Measurements from ENCODE around the gene SMAD6. TPM values are rescaled to one million over a fixed set of nuclear protein-coding genes. Genes with fewer than 3 reads are reported as not detected.

The SMAD6 gene
- total RNA-seq, 1 donor from 2014 or later: 8.9 TPM

DNA sequence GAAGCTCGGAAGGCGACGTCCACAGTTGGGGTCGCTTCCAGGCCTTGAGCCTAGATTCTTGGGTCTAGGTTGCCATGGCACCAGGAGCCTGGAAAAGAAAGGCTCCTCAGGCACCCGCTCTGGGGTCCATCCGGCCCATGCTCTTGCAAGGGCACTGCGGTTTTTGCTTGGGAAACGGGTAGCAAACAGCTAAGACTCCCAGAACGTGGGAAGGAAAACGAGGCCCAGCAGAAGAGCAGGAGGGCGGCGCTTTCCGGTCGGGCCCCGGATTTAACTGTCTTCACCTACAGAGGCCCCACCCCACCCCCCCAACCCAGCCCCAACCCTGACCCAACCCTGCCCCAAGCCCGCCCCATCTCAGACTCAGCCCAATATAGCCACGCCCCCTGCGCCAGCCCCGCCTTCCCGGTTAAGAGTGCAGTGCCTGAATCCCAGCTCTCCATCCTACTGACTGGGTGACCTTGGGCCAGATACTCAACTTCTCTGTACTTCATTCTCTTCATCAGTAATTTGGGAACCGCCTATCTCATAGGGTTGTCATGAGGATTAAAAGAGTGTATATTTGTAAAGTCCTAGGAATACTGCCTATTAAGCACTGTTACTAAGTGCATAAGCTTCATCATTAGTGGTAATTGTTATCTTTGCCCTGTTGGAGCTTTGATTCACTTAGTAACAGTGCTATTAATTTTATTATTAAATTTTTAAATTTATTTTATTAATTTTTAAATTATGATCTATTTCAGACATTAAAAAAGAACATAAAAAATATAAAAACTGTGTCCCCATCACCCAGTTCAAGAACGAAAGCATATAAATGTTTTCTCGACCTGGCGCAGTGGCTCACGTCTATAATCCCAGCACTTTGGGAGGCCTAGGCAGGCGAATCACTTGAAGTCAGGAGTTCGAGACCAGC lies 28.4 kb upstream of the SMAD6 start:
- Histone ChIP-seq H3K27ac (ENCODE audit: low read depth, low read length) (no peak overlapping the region), H3K27me3 (ENCODE audit: control insufficient read depth in 3 of 3, insufficient read depth in 3 of 3, low read length in 3 of 3) (peaks cover 0 to 7% (median 0%) of the 10 kb centered on the region in 3 donors)

DNA sequence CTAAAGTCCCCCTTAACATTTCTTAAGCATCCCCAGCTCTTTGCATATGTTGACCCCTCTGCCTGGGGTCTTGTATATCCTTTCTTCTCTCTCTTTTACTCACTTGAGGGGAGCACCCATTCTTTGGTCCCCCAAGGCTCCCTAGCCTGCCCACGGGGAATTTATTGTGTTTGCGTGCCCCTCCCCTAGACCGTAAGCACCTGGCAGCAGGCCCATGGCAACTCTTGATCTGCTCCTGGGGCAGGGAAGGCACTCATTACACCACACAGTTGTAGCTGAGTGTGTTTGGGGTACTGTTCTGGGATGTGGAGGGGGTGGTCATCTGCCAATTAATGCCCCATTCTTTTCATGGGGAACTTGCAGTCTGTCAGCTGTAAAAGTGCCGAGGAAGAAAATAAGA lies 27.3 kb upstream of the SMAD6 start:
- Histone ChIP-seq H3K36me3 (ENCODE audit: control insufficient read depth in 3 of 3, insufficient read depth in 3 of 3, low read length in 3 of 3) (no peaks in the 10 kb centered on the region), H3K9me3 (ENCODE audit: control insufficient read depth in 3 of 3, low read length in 3 of 3) (no peaks in the 10 kb centered on the region), H3K4me1 (ENCODE audit: control insufficient read depth in 3 of 3, insufficient read depth in 3 of 3, low read length in 3 of 3) (no peaks in the 10 kb centered on the region), H3K27ac (ENCODE audit: low read depth, low read length) (no peak overlapping the region), H3K4me3 (ENCODE audit: low read length in 3 of 3) (no peak overlapping the region), H3K27me3 (ENCODE audit: control insufficient read depth in 3 of 3, insufficient read depth in 3 of 3, low read length in 3 of 3) (peaks cover 0 to 7% (median 0%) of the 10 kb centered on the region in 3 donors), H3K9ac (ENCODE audit: low read depth in 1 of 3, low read length in 3 of 3) (no peak overlapping the region)

More for the DNA sequence above, 28.4 kb upstream of the SMAD6 start:
- Histone ChIP-seq H3K9me3 (ENCODE audit: control insufficient read depth in 3 of 3, low read length in 3 of 3) (no peaks in the 10 kb centered on the region), H3K4me3 (ENCODE audit: low read length in 3 of 3) (no peak overlapping the region), H3K36me3 (ENCODE audit: control insufficient read depth in 3 of 3, insufficient read depth in 3 of 3, low read length in 3 of 3) (no peaks in the 10 kb centered on the region), H3K4me1 (ENCODE audit: control insufficient read depth in 3 of 3, insufficient read depth in 3 of 3, low read length in 3 of 3) (no peaks in the 10 kb centered on the region), H3K9ac (ENCODE audit: low read depth in 1 of 3, low read length in 3 of 3) (no peak overlapping the region)

DNA sequence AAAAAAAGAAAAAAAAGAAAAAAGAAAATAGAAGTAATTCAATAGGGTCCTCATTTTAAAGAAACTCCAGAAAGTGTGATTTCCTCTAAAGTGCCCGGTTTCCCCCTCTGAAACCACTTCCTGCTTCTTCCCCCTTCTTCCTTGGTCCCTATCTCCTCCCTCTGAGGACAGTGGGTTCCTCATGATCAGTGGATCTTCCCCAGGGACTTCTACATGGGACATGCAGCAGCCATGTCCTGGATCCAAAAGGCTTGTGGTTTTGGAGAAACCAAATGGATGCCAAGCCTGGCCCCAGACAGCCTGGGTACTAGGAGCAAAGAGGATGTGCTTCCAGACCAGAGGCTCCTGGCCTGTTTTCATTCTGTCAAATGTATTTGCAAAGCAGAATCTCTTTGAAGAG lies 26.6 kb upstream of the SMAD6 start:
- H3K4me1 ChIP-seq (ENCODE audit: control insufficient read depth in 3 of 3, insufficient read depth in 3 of 3, low read length in 3 of 3): no peaks in the 10 kb centered on the region

DNA sequence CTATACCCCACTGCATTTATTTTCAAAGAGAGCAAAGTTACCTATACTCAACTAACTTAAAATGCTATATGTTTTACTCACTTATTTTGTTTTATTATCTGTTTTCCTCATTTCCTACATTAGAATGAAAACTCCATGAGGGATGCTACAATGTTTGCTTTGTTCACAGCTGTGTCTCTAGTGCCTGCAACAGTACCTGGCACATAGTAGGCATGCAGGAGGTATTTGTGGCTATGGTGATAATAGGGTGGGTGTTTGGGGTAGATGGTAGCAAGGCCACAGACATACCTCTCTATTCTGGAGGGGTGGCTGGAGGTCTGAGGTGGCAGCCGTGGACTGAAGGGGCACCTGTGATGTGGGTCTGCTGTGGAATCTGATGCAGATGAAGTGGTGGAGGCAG lies 24.7 kb upstream of the SMAD6 start:
- H3K4me1 ChIP-seq (ENCODE audit: control insufficient read depth in 3 of 3, insufficient read depth in 3 of 3, low read length in 3 of 3): no peaks in the 10 kb centered on the region
- H3K27me3 ChIP-seq (ENCODE audit: control insufficient read depth in 3 of 3, insufficient read depth in 3 of 3, low read length in 3 of 3): no peaks in the 10 kb centered on the region
- H3K9ac ChIP-seq (ENCODE audit: low read depth in 1 of 3, low read length in 3 of 3): no peak overlapping the region
- no peaks in the 10 kb centered on the region for H3K36me3 ChIP-seq (ENCODE audit: control insufficient read depth in 3 of 3, insufficient read depth in 3 of 3, low read length in 3 of 3)
- peaks cover 4 to 6% (median 4%) of the 10 kb centered on the region in 3 donors for H3K9me3 ChIP-seq (ENCODE audit: control insufficient read depth in 3 of 3, low read length in 3 of 3)
- no peak overlapping the region for H3K4me3 ChIP-seq (ENCODE audit: low read length in 3 of 3)
- H3K27ac ChIP-seq (ENCODE audit: low read depth, low read length): no peak overlapping the region

More for the DNA sequence above, 26.6 kb upstream of the SMAD6 start:
- Histone ChIP-seq H3K36me3 (ENCODE audit: control insufficient read depth in 3 of 3, insufficient read depth in 3 of 3, low read length in 3 of 3) (no peaks in the 10 kb centered on the region), H3K27me3 (ENCODE audit: control insufficient read depth in 3 of 3, insufficient read depth in 3 of 3, low read length in 3 of 3) (peaks cover 0 to 7% (median 0%) of the 10 kb centered on the region in 3 donors), H3K4me3 (ENCODE audit: low read length in 3 of 3) (no peak overlapping the region), H3K27ac (ENCODE audit: low read depth, low read length) (no peak overlapping the region), H3K9ac (ENCODE audit: low read depth in 1 of 3, low read length in 3 of 3) (no peak overlapping the region), H3K9me3 (ENCODE audit: control insufficient read depth in 3 of 3, low read length in 3 of 3) (no peaks in the 10 kb centered on the region)

DNA sequence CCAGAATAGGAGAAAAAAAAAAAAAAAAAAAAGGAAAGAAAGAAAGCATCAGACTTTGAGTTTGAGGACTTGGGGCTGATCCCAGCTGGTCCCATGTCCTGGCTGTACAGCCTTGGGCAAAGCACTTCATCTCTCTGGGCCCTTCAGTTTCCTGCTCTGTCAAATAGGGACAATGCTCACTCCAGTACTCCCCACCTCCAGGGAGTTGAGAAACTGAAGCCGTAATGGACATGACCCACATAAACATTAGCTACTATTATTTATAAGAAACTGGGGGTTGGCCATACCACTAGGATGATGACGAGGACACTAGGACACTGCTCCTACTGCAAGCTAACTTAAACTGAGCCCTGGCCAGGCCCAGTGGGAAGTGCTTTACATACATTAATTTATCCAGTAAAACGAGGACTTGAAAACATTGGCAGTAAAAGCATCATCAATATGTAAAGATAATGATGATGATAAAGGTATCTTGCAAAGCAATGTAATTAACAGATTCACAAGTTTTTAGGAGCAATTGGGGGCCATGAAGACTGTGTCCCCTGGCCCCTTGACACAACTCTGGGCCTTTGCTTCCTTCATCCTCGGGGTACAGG lies 22.9 kb upstream of the SMAD6 start:
- no peaks in the 10 kb centered on the region for H3K27me3 ChIP-seq (ENCODE audit: control insufficient read depth in 3 of 3, insufficient read depth in 3 of 3, low read length in 3 of 3)
- no peaks in the 10 kb centered on the region for H3K4me1 ChIP-seq (ENCODE audit: control insufficient read depth in 3 of 3, insufficient read depth in 3 of 3, low read length in 3 of 3)
- peaks cover 4 to 9% (median 6%) of the 10 kb centered on the region in 3 donors for H3K9me3 ChIP-seq (ENCODE audit: control insufficient read depth in 3 of 3, low read length in 3 of 3)
- no peak overlapping the region for H3K27ac ChIP-seq (ENCODE audit: low read depth, low read length)
- no peaks in the 10 kb centered on the region for H3K36me3 ChIP-seq (ENCODE audit: control insufficient read depth in 3 of 3, insufficient read depth in 3 of 3, low read length in 3 of 3)
- H3K4me3 ChIP-seq (ENCODE audit: low read length in 3 of 3): no peak overlapping the region
- H3K9ac ChIP-seq (ENCODE audit: low read depth in 1 of 3, low read length in 3 of 3): no peak overlapping the region

DNA sequence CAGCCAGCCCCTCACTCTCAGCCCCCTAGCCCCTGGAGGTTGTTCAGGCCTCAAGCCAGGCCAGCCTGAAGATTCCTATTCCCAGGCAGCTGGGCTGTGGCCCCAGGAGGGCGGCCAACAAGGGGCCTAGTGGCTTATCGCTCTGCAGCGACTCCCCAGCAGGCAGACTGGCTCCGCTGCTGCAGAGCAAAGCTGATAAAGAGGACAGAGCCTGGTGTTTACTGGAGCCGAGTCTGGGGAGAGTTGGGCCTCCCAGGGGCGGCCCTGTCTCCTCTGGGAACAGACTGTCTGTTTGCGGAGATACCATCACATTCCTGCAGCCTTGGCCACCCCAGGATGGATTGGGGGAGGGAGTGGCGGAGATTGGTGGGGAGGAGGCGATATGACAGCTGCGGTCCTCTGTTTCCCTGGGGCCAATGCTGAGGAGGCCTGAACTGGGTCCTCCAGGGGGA lies 22.4 kb upstream of the SMAD6 start:
- H3K36me3 ChIP-seq (ENCODE audit: control insufficient read depth in 3 of 3, insufficient read depth in 3 of 3, low read length in 3 of 3): no peaks in the 10 kb centered on the region

DNA sequence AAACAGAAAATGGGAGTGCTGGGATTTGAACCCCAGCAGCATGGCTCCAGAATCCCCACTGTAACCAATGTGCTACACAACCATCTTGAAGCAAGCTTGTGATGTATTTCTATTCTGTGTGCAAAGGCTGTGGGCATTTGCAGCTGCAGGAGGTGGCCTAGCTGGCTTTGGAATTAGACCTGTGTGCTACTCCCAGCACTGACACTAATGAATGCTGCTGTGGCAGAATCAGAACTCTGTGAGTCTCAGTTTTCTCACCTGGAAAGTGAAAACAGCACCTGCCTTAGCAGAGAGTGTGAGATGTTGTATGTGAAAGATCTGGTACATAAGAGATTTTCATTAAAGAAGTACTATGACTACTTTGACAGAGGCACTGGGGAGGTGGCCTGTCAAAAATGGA lies 21.5 kb upstream of the SMAD6 start:
- Histone ChIP-seq H3K36me3 (ENCODE audit: control insufficient read depth in 3 of 3, insufficient read depth in 3 of 3, low read length in 3 of 3) (no peaks in the 10 kb centered on the region), H3K27ac (ENCODE audit: low read depth, low read length) (no peak overlapping the region), H3K4me1 (ENCODE audit: control insufficient read depth in 3 of 3, insufficient read depth in 3 of 3, low read length in 3 of 3) (no peaks in the 10 kb centered on the region), H3K9me3 (ENCODE audit: control insufficient read depth in 3 of 3, low read length in 3 of 3) (peaks cover 4 to 9% (median 6%) of the 10 kb centered on the region in 3 donors), H3K9ac (ENCODE audit: low read depth in 1 of 3, low read length in 3 of 3) (no peak overlapping the region), H3K27me3 (ENCODE audit: control insufficient read depth in 3 of 3, insufficient read depth in 3 of 3, low read length in 3 of 3) (no peaks in the 10 kb centered on the region), H3K4me3 (ENCODE audit: low read length in 3 of 3) (no peak overlapping the region)

More for the DNA sequence above, 22.4 kb upstream of the SMAD6 start:
- no peak overlapping the region for H3K4me3 ChIP-seq (ENCODE audit: low read length in 3 of 3)
- no peak overlapping the region for H3K9ac ChIP-seq (ENCODE audit: low read depth in 1 of 3, low read length in 3 of 3)
- no peaks in the 10 kb centered on the region for H3K27me3 ChIP-seq (ENCODE audit: control insufficient read depth in 3 of 3, insufficient read depth in 3 of 3, low read length in 3 of 3)
- peaks cover 4 to 9% (median 6%) of the 10 kb centered on the region in 3 donors for H3K9me3 ChIP-seq (ENCODE audit: control insufficient read depth in 3 of 3, low read length in 3 of 3)
- no peaks in the 10 kb centered on the region for H3K4me1 ChIP-seq (ENCODE audit: control insufficient read depth in 3 of 3, insufficient read depth in 3 of 3, low read length in 3 of 3)
- H3K27ac ChIP-seq (ENCODE audit: low read depth, low read length): no peak overlapping the region

DNA sequence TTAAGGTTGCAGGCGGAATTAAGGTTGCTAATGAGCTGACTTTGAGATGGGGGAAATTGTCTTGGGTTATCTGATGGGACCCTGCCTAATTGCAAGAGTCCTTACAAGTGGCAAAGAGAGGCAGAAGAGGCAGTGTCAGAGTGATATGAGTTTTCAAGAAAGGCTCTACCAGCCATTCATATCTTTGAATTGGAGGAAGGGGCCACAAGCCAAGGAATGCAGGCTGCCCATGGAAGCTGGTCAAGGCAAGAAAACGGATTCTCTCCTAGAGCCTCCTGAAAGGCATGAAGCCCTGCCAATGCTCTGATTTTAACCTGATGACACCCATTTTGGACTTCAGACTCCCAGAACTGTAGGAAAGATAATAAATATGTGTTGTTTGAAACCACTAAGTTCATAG lies 20.6 kb upstream of the SMAD6 start:
- Histone ChIP-seq H3K27me3 (ENCODE audit: control insufficient read depth in 3 of 3, insufficient read depth in 3 of 3, low read length in 3 of 3) (no peaks in the 10 kb centered on the region), H3K4me1 (ENCODE audit: control insufficient read depth in 3 of 3, insufficient read depth in 3 of 3, low read length in 3 of 3) (no peaks in the 10 kb centered on the region), H3K9ac (ENCODE audit: low read depth in 1 of 3, low read length in 3 of 3) (no peak overlapping the region), H3K4me3 (ENCODE audit: low read length in 3 of 3) (no peak overlapping the region), H3K27ac (ENCODE audit: low read depth, low read length) (no peak overlapping the region), H3K36me3 (ENCODE audit: control insufficient read depth in 3 of 3, insufficient read depth in 3 of 3, low read length in 3 of 3) (no peaks in the 10 kb centered on the region), H3K9me3 (ENCODE audit: control insufficient read depth in 3 of 3, low read length in 3 of 3) (peaks cover 4 to 9% (median 6%) of the 10 kb centered on the region in 3 donors)

DNA sequence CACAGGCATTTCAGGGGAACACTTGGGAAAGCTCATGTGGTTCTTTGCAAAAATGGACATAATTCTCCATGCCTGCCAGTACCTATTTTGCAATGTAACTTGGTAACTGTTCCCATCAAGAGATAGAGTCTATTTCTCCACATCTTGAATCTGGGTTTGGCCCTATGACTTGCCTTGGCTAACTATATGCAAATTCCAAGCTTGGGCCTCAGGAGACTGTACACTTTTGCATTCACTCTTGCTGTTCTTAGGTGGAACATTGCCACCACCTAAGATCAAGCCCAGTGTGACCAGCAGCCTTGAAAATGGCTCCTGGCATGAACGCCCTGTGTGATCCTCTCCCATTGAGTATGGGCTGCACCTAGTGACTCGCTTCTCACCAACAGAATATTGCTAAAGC lies 19.8 kb upstream of the SMAD6 start:
- Histone ChIP-seq H3K9ac (ENCODE audit: low read depth in 1 of 3, low read length in 3 of 3) (no peak overlapping the region), H3K27ac (ENCODE audit: low read depth, low read length) (no peak overlapping the region), H3K4me1 (ENCODE audit: control insufficient read depth in 3 of 3, insufficient read depth in 3 of 3, low read length in 3 of 3) (no peaks in the 10 kb centered on the region), H3K36me3 (ENCODE audit: control insufficient read depth in 3 of 3, insufficient read depth in 3 of 3, low read length in 3 of 3) (no peaks in the 10 kb centered on the region), H3K27me3 (ENCODE audit: control insufficient read depth in 3 of 3, insufficient read depth in 3 of 3, low read length in 3 of 3) (no peaks in the 10 kb centered on the region), H3K4me3 (ENCODE audit: low read length in 3 of 3) (no peak overlapping the region), H3K9me3 (ENCODE audit: control insufficient read depth in 3 of 3, low read length in 3 of 3) (peaks cover 4 to 9% (median 6%) of the 10 kb centered on the region in 3 donors)

DNA sequence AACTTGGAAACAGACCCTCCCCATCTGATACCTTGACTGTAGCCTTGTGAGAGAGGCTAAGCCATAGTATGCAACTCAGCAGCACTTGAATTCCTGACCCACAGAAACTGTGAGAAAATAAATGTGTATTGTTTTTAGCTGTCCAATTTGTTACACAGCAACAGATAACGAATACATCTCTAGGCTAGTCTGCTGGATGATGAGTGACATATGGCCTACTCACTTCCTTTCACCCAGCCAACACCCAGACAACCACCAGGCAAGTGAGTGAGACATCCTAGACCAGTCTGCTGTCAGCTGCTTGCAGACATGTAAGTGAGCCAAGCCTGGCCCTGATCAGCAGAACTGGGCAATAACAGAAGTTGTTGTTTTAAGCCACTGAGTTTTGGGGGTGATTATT lies 19.2 kb upstream of the SMAD6 start:
- Histone ChIP-seq H3K4me1 (ENCODE audit: control insufficient read depth in 3 of 3, insufficient read depth in 3 of 3, low read length in 3 of 3) (no peaks in the 10 kb centered on the region), H3K27me3 (ENCODE audit: control insufficient read depth in 3 of 3, insufficient read depth in 3 of 3, low read length in 3 of 3) (no peaks in the 10 kb centered on the region), H3K9me3 (ENCODE audit: control insufficient read depth in 3 of 3, low read length in 3 of 3) (peaks cover 4 to 9% (median 6%) of the 10 kb centered on the region in 3 donors), H3K27ac (ENCODE audit: low read depth, low read length) (no peak overlapping the region), H3K9ac (ENCODE audit: low read depth in 1 of 3, low read length in 3 of 3) (no peak overlapping the region), H3K4me3 (ENCODE audit: low read length in 3 of 3) (no peak overlapping the region), H3K36me3 (ENCODE audit: control insufficient read depth in 3 of 3, insufficient read depth in 3 of 3, low read length in 3 of 3) (no peaks in the 10 kb centered on the region)
